H1 (cell line): Measurements from ENCODE around the gene ABCB10. TPM values are rescaled to one million over a fixed set of nuclear protein-coding genes. Genes with fewer than 3 reads are reported as not detected.

Experiments
- CTCF ChIA-PET: fragments of 300-600 bp; sonication (Branson Sonifier 250); formaldehyde crosslinking; loops from one replicate; lab custom pipeline; 2021; ENCODE audit not compliant: partially characterized antibody; lab: Charles Lee
- POLR2A ChIA-PET: fragments of 300-600 bp; sonication (Branson Sonifier 250); formaldehyde crosslinking; loops from one replicate; lab custom pipeline; 2021; ENCODE audit warnings: inconsistent platforms; ENCODE audit not compliant: partially characterized antibody; lab: Charles Lee
- DNase-seq, 2 experiments: peaks; one replicate each; pipeline versions ENCODE4 v3.0.0 to v3.0.0-alpha.2; 2010 to 2022; ENCODE audit warnings: low spot score in 2 of 2, low read depth in 1 of 2, mixed read lengths in 1 of 2
- FAIRE-seq: peaks from 2 replicates; lab custom pipeline; 2011; peaks lifted over from hg19 to GRCh38; lab: Jason Lieb, UNC
- H2AFZ ChIP-seq: 2 replicates; pipeline ENCODE4 v1.8.1; 2012; ENCODE audit warnings: low read length, inconsistent platforms
- H2AK5ac ChIP-seq: 2 replicates; pipeline ENCODE4 v1.6.1; 2013; ENCODE audit warnings: low read depth, low read length
- H2BK120ac ChIP-seq: replicated peaks from 2 replicates; pipeline ENCODE3; 2013; ENCODE audit warnings: low read depth, low read length, inconsistent platforms
- H2BK12ac ChIP-seq: 2 replicates; pipeline ENCODE4 v1.6.1; 2013; ENCODE audit warnings: low read depth, low read length
- H2BK15ac ChIP-seq: 2 replicates; pipeline ENCODE4 v1.6.1; 2013; ENCODE audit warnings: low read length
- H2BK20ac ChIP-seq: 2 replicates; pipeline ENCODE4 v1.6.1; 2013; ENCODE audit warnings: low read length
- H2BK5ac ChIP-seq: 2 replicates; pipeline ENCODE4 v1.6.1; 2013; ENCODE audit warnings: low read depth, low read length
- H3K14ac ChIP-seq: 2 replicates; pipeline ENCODE4 v1.6.1; 2013; ENCODE audit warnings: inconsistent platforms; ENCODE audit not compliant: insufficient read length
- H3K18ac ChIP-seq: 2 replicates; pipeline ENCODE4 v1.6.1; 2013; ENCODE audit warnings: low read length; ENCODE audit errors: extremely low read depth
- H3K23ac ChIP-seq: 2 replicates; pipeline ENCODE4 v1.6.1; 2013; ENCODE audit warnings: inconsistent platforms; ENCODE audit not compliant: insufficient read length
- H3K23me2 ChIP-seq: 2 replicates; pipeline ENCODE4 v1.6.1; 2013; ENCODE audit warnings: low read depth, low read length
- H3K27ac ChIP-seq: 2 replicates; pipeline ENCODE4 v1.6.1; 2011; ENCODE audit warnings: low read depth, low read length, inconsistent platforms
- H3K27me3 ChIP-seq, 4 experiments: replicated peaks in 1 of 4; 1 replicate in 1 of 4; 2 replicates in 3 of 4; pipeline versions ENCODE4 v1.6.1 to v1.8.1; 2011 to 2013; ENCODE audit warnings: low read length in 3 of 4, mild to moderate bottlenecking in 3 of 4, inconsistent platforms in 2 of 4, mixed read lengths in 2 of 4, moderate library complexity in 1 of 4; ENCODE audit not compliant: control insufficient read depth in 3 of 4, insufficient read depth in 3 of 4; ENCODE audit errors: extremely low read depth in 1 of 4
- H3K36me3 ChIP-seq, 4 experiments: 2 replicates each; pipeline versions ENCODE4 v1.6.1 to v1.8.1; 2011 to 2013; ENCODE audit warnings: mild to moderate bottlenecking in 4 of 4, low read length in 3 of 4, moderate library complexity in 2 of 4, control low read depth in 1 of 4, inconsistent platforms in 1 of 4; ENCODE audit not compliant: insufficient read depth in 4 of 4, control insufficient read depth in 2 of 4
- H3K4ac ChIP-seq: replicated peaks from 2 replicates; pipeline ENCODE3; 2013; ENCODE audit warnings: low read length, low read depth, mixed read lengths, inconsistent platforms; ENCODE audit not compliant: insufficient read length
- H3K4me1 ChIP-seq, 4 experiments: replicated peaks in 1 of 4; 1 replicate in 1 of 4; 2 replicates in 3 of 4; pipeline versions ENCODE4 v1.6.1 to v1.8.1; 2011 to 2013; ENCODE audit warnings: low read length in 3 of 4, inconsistent platforms in 2 of 4, mixed read lengths in 1 of 4; ENCODE audit not compliant: insufficient read depth in 4 of 4, control insufficient read depth in 3 of 4
- H3K4me2 ChIP-seq, 2 experiments: 2 replicates each; pipeline versions ENCODE4 v1.6.1 to v1.8.1; 2011 to 2013; ENCODE audit warnings: low read depth in 2 of 2, low read length in 2 of 2, control low read depth in 1 of 2, inconsistent platforms in 1 of 2, mild to moderate bottlenecking in 1 of 2; ENCODE audit not compliant: insufficient read depth in 1 of 2
- H3K4me3 ChIP-seq, 4 experiments: fragments of 200-600, 300-600 bp in 1 of 4; sonication (generic), shearing (Covaris generic), sonication (Bioruptor Twin) in 1 of 4; 2 replicates each; pipeline versions ENCODE4 v1.5.1 to v1.8.1; 2011 to 2016; ENCODE audit warnings: low read length in 4 of 4, low read depth in 3 of 4, control low read depth in 2 of 4, inconsistent platforms in 2 of 4, mild to moderate bottlenecking in 2 of 4, mixed read lengths in 1 of 4, moderate library complexity in 1 of 4; ENCODE audit not compliant: insufficient read depth in 2 of 4; ENCODE audit errors: extremely low read depth in 1 of 4
- H3K56ac ChIP-seq: replicated peaks from 2 replicates; pipeline ENCODE3; 2013; ENCODE audit warnings: low read depth, mild to moderate bottlenecking, mixed read lengths, low read length, inconsistent platforms; ENCODE audit not compliant: insufficient read length
- H3K79me1 ChIP-seq: 2 replicates; pipeline ENCODE4 v1.6.1; 2013; ENCODE audit warnings: low read depth, low read length, control low read depth
- H3K79me2 ChIP-seq, 2 experiments: 2 replicates each; pipeline versions ENCODE4 v1.6.1 to v1.8.1; 2012 to 2013; ENCODE audit warnings: low read length in 2 of 2, mild to moderate bottlenecking in 2 of 2, inconsistent platforms in 1 of 2; ENCODE audit not compliant: insufficient read depth in 2 of 2, control insufficient read depth in 1 of 2
- H3K9ac ChIP-seq, 4 experiments: replicated peaks in 1 of 4; 1 replicate in 1 of 4; 2 replicates in 3 of 4; pipeline versions ENCODE4 v1.6.1 to v1.8.1; 2011 to 2013; ENCODE audit warnings: low read depth in 3 of 4, low read length in 3 of 4, control low read depth in 2 of 4, mild to moderate bottlenecking in 2 of 4, moderate library complexity in 2 of 4, inconsistent platforms in 1 of 4; ENCODE audit errors: extremely low read depth in 1 of 4
- H3K9me3 ChIP-seq, 2 experiments: 2 replicates each; pipeline versions ENCODE4 v1.6.1 to v1.8.1; 2012 to 2013; ENCODE audit warnings: mild to moderate bottlenecking in 2 of 2, moderate library complexity in 2 of 2, control low read depth in 1 of 2, inconsistent platforms in 1 of 2, low read depth in 1 of 2, low read length in 1 of 2, mixed read lengths in 1 of 2; ENCODE audit not compliant: insufficient read depth in 2 of 2
- H4K20me1 ChIP-seq, 2 experiments: replicated peaks in 1 of 2; 2 replicates each; pipeline versions ENCODE3 to v1.8.1; 2011 to 2013; ENCODE audit warnings: inconsistent platforms in 2 of 2, low read length in 2 of 2, mild to moderate bottlenecking in 1 of 2; ENCODE audit not compliant: insufficient read depth in 2 of 2, control insufficient read depth in 1 of 2
- H4K5ac ChIP-seq: 2 replicates; pipeline ENCODE4 v1.6.1; 2013; ENCODE audit warnings: low read length, low read depth, mixed read lengths, inconsistent platforms; ENCODE audit not compliant: insufficient read length
- H4K8ac ChIP-seq: 2 replicates; pipeline ENCODE4 v1.8.0; 2013; ENCODE audit warnings: mild to moderate bottlenecking, moderate library complexity, low read length, inconsistent platforms; ENCODE audit not compliant: insufficient read depth; ENCODE audit errors: extremely low read depth
- H4K91ac ChIP-seq: replicated peaks from 2 replicates; pipeline ENCODE3; 2013; ENCODE audit warnings: low read length, mixed read lengths, inconsistent platforms; ENCODE audit not compliant: insufficient read length
- CBX8 ChIP-seq: fragments of 300-800, 300-1000 bp; sonication (generic); IDR thresholded peaks from 2 replicates; pipeline ENCODE4 v1.7.1; 2016; ENCODE audit warnings: low read depth, low read length, borderline replicate concordance
- CEBPB ChIP-seq: IDR thresholded peaks from 2 replicates; pipeline ENCODE4 v1.6.1; 2012; ENCODE audit warnings: low read depth, low read length
- GABPA ChIP-seq: IDR thresholded peaks from 2 replicates; pipeline ENCODE4 v1.6.1; 2011; ENCODE audit warnings: mild to moderate bottlenecking, low read length, moderate library complexity, borderline replicate concordance; ENCODE audit not compliant: insufficient read depth
- HDAC2 ChIP-seq, 2 experiments: fragments of 300-600 bp in 1 of 2; sonication (generic) in 1 of 2; IDR thresholded peaks; 2 replicates each; pipeline ENCODE4 v1.6.1; 2011 to 2012; ENCODE audit warnings: low read depth in 2 of 2, low read length in 2 of 2, mild to moderate bottlenecking in 2 of 2, moderate library complexity in 2 of 2, borderline replicate concordance in 1 of 2, inconsistent platforms in 1 of 2
- HDAC6 ChIP-seq: IDR thresholded peaks from one replicate; pipeline ENCODE4 v1.7.1; 2012; ENCODE audit warnings: low read depth, mild to moderate bottlenecking, inconsistent platforms, low read length, moderate library complexity
- POLR2AphosphoS5 ChIP-seq: IDR thresholded peaks from 2 replicates; pipeline ENCODE4 v1.6.1; 2011; ENCODE audit warnings: low read depth, low read length
- RFX5 ChIP-seq: IDR thresholded peaks from 2 replicates; pipeline ENCODE4 v1.6.1; 2011; ENCODE audit warnings: low read depth, low read length, improper control_type of control experiment, borderline replicate concordance
- SAP30 ChIP-seq: fragments of 300-600 bp; sonication (generic); IDR thresholded peaks from 2 replicates; pipeline ENCODE4 v1.7.1; 2012; ENCODE audit warnings: low read length, moderate library complexity, mild to moderate bottlenecking, inconsistent platforms; ENCODE audit not compliant: insufficient read depth, insufficient replicate concordance
- SIN3A ChIP-seq, 2 experiments: IDR thresholded peaks in 1 of 2; conservative IDR thresholded peaks in 1 of 2; 2 replicates each; pipeline ENCODE4 v1.6.1; 2011 to 2012; ENCODE audit warnings: low read length in 2 of 2, improper control_type of control experiment in 1 of 2, low read depth in 1 of 2, mild to moderate bottlenecking in 1 of 2
- WGBS, 2 experiments: shearing (Covaris generic) in 1 of 2; methylation state at CpG; one replicate each; pipeline versions ENCODE4 v1.1.6 to v1.1.7; 2013 to 2015; ENCODE audit warnings: low lambda C conversion rate in 2 of 2, mixed read lengths in 2 of 2, inconsistent platforms in 1 of 2, low coverage in 1 of 2, missing lambda C conversion rate in 1 of 2; ENCODE audit not compliant: insufficient replicate concordance in 2 of 2, insufficient coverage in 1 of 2, insufficient read length in 1 of 2; ENCODE audit errors: extremely low coverage in 1 of 2, missing lambda C conversion rate in 1 of 2; 5-methylcytosine and 5-hydroxymethylcytosine counted together
- polyA plus RNA-seq, 7 experiments: library from polyadenylated mRNA; depleted of rRNA in 3 of 7; stranded (reverse) in 5 of 7; unstranded in 2 of 7; fragments of >200 nt in 5 of 7; fragments of 200-250 nt in 2 of 7; gene quantifications; 1 replicate in 5 of 7; 2 replicates in 1 of 7; 4 replicates in 1 of 7; pipeline versions ENCODE4 v1.2.1 to v1.2.3, GENCODE V29; 2011 to 2013; ENCODE audit warnings: missing spikeins in 2 of 7, mixed read lengths in 2 of 7
- total RNA-seq: library from RNA; stranded (reverse); fragmentation: NEBNext Ultra II Directional; extraction: Animal tissue kit (Norgen Biotek cat#: 25700); gene quantifications from 2 replicates; pipeline ENCODE4 v1.2.1, GENCODE V29; 2021
- TF ChIP-seq, protein P1 (sequence below): IDR thresholded peaks from 2 replicates; pipeline ENCODE4 v1.6.1; 2012; ENCODE audit warnings: inconsistent platforms
- TF ChIP-seq, protein P2 (sequence below): IDR thresholded peaks from 2 replicates; pipeline ENCODE4 v1.6.1; 2011; ENCODE audit warnings: low read depth, mild to moderate bottlenecking, low read length; ENCODE audit not compliant: insufficient read depth

The ABCB10 gene
- total and polyA plus RNA-seq, 2 of the 8 experiments (the other 6 are each of a cell fraction or from before 2014, with no cell fraction given) = 3.6 to 11.9 TPM

DNA sequence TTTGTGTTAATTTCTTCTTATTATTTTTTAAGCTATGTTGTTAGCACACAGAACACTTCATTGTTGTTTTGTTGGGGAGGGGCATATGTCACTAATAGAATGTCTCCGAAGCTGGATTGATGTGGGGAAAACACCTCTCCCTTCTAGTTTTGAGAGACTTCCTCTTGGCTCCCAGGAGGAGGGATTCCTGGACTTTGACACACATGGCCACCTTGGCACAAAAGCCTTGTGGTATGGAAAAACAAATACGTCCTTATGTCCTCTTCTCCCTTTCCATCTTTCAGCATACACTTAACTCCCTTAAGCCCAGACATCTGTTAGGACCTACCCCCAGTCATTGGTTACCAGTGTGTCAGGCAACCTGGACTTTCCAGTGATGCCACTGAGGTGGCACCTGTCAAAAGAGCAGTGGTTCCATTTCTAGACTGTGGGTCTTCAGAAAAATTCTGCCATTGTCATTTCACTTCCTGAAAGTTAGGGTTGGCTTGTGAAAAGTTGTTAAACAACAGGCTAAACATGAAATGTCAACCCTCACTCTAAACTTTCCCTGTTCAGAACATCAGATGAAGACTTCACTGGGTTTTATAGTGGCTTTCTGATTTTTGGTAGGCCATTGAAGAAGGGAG, 12.5 kb upstream of the ABCB10 start:
- no peak overlapping the region for H3K14ac ChIP-seq
- H3K18ac ChIP-seq = no peak overlapping the region
- H2BK20ac ChIP-seq = no peak overlapping the region
- H2AFZ ChIP-seq = no peak overlapping the region
- no peak overlapping the region for H2BK12ac ChIP-seq
- H3K9ac ChIP-seq = no peak overlapping the region
- no peak overlapping the region for H3K23ac ChIP-seq
- no peak overlapping the region for H4K5ac ChIP-seq
- H3K27ac ChIP-seq = no peak overlapping the region
- H4K20me1 ChIP-seq = no peaks in the 10 kb centered on the region
- H3K4me3 ChIP-seq = no peak overlapping the region
- no peak overlapping the region for H2BK15ac ChIP-seq
- H3K79me2 ChIP-seq = no peaks in the 10 kb centered on the region
- no peaks in the 10 kb centered on the region for H3K23me2 ChIP-seq
- no peak overlapping the region for H3K56ac ChIP-seq
- no peaks in the 10 kb centered on the region for H3K9me3 ChIP-seq
- no peak overlapping the region for H3K4ac ChIP-seq
- H3K27me3 ChIP-seq = no peaks in the 10 kb centered on the region
- no peak overlapping the region for H4K91ac ChIP-seq
- H2BK120ac ChIP-seq = no peak overlapping the region
- POLR2A ChIA-PET = interaction anchor here (1.0 kb wide), 1 partner anchor 8 kb away, joined by 3 read pairs; no protein-coding TSS in a partner anchor
- FAIRE-seq (no peak), DNase-seq (no peak)
- H3K4me2 ChIP-seq = no peak overlapping the region
- no peaks in the 10 kb centered on the region for H3K79me1 ChIP-seq
- no peaks in the 10 kb centered on the region for H3K36me3 ChIP-seq
- H4K8ac ChIP-seq = no peak overlapping the region
- CTCF ChIA-PET = interaction anchor here (0.7 kb wide), 2 partner anchors 53 to 72 kb away, joined by 3 to 4 read pairs; no protein-coding TSS in a partner anchor
- no peaks in the 10 kb centered on the region for H3K4me1 ChIP-seq
- H2AK5ac ChIP-seq = no peak overlapping the region
- WGBS, 2 experiments = 89% methylated on average over 2 of the region's 2 CpGs; no CpG with 5 or more reads in 1 of the 2 experiments
- H2BK5ac ChIP-seq = no peak overlapping the region
- TF ChIP-seq, protein P1, sequence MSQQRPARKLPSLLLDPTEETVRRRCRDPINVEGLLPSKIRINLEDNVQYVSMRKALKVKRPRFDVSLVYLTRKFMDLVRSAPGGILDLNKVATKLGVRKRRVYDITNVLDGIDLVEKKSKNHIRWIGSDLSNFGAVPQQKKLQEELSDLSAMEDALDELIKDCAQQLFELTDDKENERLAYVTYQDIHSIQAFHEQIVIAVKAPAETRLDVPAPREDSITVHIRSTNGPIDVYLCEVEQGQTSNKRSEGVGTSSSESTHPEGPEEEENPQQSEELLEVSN = no peak
- TF ChIP-seq POLR2AphosphoS5 = no peak
- TF ChIP-seq HDAC2 (IDR thresholded peaks at IDR 0.05; ENCODE audit: borderline replicate concordance in 1 of 2, low read depth in 2 of 2, low read length in 2 of 2) = no peak
- TF ChIP-seq RFX5 = no peak
- TF ChIP-seq SAP30 = no peak
- TF ChIP-seq CEBPB = no peak
- no peak for TF ChIP-seq SIN3A (conservative IDR thresholded peaks at IDR 0.05 in 1 of 2, IDR thresholded peaks at IDR 0.05 in 1 of 2; ENCODE audit: low read depth in 1 of 2, low read length in 2 of 2)
- TF ChIP-seq GABPA = no peak
- TF ChIP-seq HDAC6 = no peak
- no peak for TF ChIP-seq CBX8
- TF ChIP-seq, protein P2, sequence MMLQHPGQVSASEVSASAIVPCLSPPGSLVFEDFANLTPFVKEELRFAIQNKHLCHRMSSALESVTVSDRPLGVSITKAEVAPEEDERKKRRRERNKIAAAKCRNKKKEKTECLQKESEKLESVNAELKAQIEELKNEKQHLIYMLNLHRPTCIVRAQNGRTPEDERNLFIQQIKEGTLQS = no peak
